GM21825 (cell line): ENCODE results near the gene MAD1L1.

ENCODE experiments used
- ATAC-seq: cut with Tn5 transposase; IDR thresholded peaks from one replicate; pipeline ENCODE4 v1.9.1; 2021; ENCODE audit warnings: mild to moderate bottlenecking, moderate library complexity; ENCODE audit not compliant: unreplicated experiment

MAD1L1 gene

GRCh38 chr7:1920881-1921280, 311.9 kb downstream of the MAD1L1 start:
- ATAC-seq: no peak

DNA sequence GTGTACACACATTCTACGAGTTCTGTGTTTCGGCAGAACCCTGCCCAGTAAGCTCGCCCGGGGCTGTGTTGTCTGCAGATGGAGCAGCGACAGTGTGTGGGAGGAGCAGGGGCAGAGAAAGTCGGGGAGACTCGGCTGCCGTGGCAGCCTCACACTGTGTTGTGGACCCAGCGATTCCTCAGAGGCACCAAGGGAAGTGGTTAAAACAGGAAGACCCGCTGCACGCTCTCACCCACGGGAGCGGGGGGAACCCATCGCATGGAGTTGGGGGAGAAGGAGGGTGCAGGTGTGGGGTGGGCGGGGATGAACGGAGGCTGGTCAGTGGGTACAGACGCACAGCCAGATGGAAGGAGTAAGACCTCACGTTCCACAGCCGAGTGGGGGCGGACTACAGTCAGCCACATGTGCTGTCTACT, 312.5 kb downstream of the MAD1L1 start:
- ATAC-seq: peak; percentile 45

- ATAC-seq: no peak
Observed at GRCh38 chr7:1919539-1920265, 313.0 kb downstream of the MAD1L1 start.

- no peak for ATAC-seq
Observed at GRCh38 chr7:1918881-1919525, 313.7 kb downstream of the MAD1L1 start.

GRCh38 chr7:1918063-1918645, 314.6 kb downstream of the MAD1L1 start:
- ATAC-seq: no peak

- ATAC-seq: no peak
Observed at GRCh38 chr7:1917221-1918062, 315.3 kb downstream of the MAD1L1 start.

- ATAC-seq: no peak
Observed at GRCh38 chr7:1916601-1916970, 316.2 kb downstream of the MAD1L1 start.

GRCh38 chr7:1915956-1916600, 316.7 kb downstream of the MAD1L1 start:
- no peak for ATAC-seq

GRCh38 chr7:1915326-1915725, 317.4 kb downstream of the MAD1L1 start:
- no peak for ATAC-seq

DNA sequence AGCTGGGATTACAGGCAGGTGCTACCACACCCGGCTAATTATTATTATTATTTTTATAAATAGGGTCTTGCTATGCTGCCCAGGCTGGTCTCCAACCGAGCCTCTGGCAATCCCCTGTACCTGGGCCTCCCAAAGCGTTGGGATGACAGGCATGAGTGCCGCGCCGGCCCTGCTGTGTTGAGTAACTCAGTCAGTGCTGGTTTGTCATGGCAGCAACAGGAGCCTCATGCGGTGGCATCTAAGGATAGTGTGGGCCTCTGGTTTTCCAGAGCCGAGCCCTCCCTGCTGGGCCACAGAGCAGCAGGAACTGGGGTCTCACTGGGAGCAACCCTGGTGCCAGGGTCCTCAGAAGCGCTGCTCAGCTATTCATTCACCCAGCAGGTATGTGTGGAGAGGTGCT, 318.0 kb downstream of the MAD1L1 start:
- ATAC-seq: no peak

GRCh38 chr7:1914321-1914720, 318.4 kb downstream of the MAD1L1 start:
- ATAC-seq: no peak

DNA sequence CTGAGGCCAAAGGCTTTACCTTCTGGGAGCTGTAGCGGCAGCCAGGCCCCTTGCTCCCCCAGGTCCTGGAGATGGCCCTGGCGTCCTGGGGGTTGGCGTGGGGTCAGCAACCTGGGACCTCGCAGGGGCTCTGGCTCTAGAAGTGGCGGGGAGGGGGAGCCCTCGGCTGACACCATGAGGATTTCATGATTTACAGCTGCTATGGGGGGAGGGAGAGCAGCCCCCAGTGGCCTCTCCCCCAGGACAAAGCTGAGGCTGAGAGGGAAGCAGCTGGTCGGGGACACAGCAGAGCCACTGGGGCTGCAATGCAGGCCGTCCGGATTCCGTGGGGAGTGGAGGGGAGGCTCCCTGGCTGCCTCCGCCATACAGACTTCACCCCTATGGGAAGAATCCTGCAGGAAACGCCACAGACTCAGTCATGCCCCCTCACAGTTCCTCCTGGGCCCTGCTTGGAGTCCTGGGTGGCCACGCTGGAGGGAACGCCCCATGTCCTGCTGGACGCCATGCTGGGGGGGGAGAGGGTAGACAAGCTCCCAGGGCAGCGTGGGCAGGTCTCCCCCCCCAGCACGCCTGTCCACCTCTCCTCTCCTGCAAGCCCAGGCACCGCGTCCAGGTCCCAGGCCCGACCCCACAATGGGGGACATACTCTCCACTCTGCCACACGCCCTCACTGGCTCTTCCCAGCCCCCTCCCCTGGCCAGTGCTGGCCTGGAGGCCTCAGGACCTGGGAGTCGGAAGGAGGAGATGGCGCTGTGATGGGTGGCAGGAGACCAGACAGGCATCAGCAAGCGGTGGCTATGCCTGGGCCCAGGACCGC, 319.1 kb downstream of the MAD1L1 start:
- ATAC-seq: no peak

GRCh38 chr7:1912593-1913465, 319.9 kb downstream of the MAD1L1 start:
- no peak for ATAC-seq

DNA sequence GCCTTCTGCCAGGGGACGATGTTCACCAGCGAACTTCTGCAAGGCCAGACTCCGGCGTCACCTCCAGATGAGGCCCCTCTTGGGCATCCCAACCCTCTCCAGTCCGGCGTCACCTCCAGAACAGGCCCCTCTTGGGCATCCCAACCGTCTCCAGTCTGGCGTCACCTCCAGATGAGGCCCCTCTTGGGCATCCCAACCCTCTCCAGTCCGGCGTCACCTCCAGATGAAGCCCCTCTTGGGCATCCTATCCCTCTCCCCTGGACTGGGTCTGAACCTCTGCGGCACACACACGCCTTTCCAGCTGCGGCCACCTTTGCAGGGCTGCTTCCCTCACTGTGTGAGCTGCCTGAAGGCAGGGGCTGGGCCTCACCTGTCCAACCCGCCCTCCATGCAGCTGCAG, 321.2 kb downstream of the MAD1L1 start:
- ATAC-seq: no peak

DNA sequence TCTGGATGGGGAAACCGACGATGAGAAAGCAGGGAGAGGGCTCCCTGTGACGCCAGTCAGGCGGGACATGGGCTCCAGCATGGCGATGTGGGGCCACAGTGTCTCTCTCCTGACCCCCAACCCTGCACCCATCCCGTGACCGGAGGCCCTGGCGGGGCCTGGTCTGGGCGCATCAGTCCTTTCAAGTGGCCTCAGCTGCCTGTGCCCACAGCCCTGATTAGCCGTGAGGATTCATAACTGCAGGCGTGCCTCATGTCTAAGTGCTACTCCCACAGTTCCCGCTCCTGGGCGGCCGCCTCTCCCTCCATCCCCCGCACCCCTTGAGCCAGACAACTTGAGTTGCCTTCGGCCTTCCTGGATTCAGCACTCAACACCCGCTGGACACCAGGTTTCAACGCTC, 321.9 kb downstream of the MAD1L1 start:
- ATAC-seq: no peak

DNA sequence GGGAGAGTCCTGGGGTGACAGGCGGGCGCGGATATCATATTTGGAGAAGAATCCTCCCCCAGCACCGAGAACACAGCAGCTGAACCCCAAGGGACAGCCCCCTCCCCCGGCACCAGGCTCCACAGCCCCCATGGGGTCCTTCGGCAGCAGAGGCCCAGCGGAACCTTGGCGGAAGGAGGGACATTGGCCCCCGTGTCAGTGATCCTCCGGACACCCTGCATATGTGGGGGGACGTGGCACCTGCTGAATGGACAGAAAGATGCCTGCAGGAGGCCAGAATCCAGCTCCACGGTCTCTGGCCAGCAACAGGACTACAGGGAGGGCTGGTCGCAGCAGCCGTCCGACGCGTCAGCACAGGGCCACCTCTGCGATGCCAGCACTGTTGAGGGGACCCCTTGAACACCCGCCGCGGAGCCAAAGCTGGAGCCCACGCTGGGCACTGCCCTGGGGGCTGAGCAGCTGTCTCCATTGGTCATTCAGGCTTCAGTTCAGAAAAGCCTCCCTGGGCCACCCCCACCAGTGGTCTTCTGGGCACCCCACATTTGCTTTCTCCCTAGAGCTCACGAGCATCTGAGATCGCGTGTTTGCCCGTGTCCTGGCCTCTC, 322.6 kb downstream of the MAD1L1 start:
- no peak for ATAC-seq

GRCh38 chr7:1909476-1909875, 323.3 kb downstream of the MAD1L1 start:
- no peak for ATAC-seq

- no peak for ATAC-seq
Observed at GRCh38 chr7:1908823-1909420, 323.8 kb downstream of the MAD1L1 start.
